SJSA1 (cell line): Measurements from ENCODE around the gene OSBPL9. TPM values are rescaled to one million over a fixed set of nuclear protein-coding genes. Genes with fewer than 3 reads are reported as not detected.
"Not testable (repeated sequence)": the region's sequence is repeated elsewhere in the genome, so short reads cannot be mapped to it uniquely, and the experiment has no call there.

ENCODE experiments used
- DNase-seq, 2 experiments: peaks; one replicate each; pipeline ENCODE4 v3.0.0-alpha.2; 2015 to 2020; ENCODE audit warnings: low spot score in 2 of 2, low read depth in 1 of 2
- H3K27ac ChIP-seq: fragments of 250-450 bp; sonication (Bioruptor Pico); 2 replicates; pipeline ENCODE4 v1.5.1; 2020; ENCODE audit warnings: mild to moderate bottlenecking, moderate library complexity
- H3K27me3 ChIP-seq: fragments of 250-450 bp; sonication (Bioruptor Pico); replicated peaks from 2 replicates; pipeline ENCODE4 v1.5.1; 2020; ENCODE audit warnings: mild to moderate bottlenecking, moderate library complexity
- H3K36me3 ChIP-seq: fragments of 250-450 bp; sonication (Bioruptor Pico); 2 replicates; pipeline ENCODE4 v1.5.1; 2020; ENCODE audit warnings: mild to moderate bottlenecking
- H3K4me1 ChIP-seq: fragments of 250-450 bp; sonication (Bioruptor Pico); replicated peaks from 2 replicates; pipeline ENCODE4 v1.6.1; 2021; ENCODE audit warnings: mild to moderate bottlenecking
- H3K4me3 ChIP-seq: fragments of 250-450 bp; sonication (Bioruptor Pico); 2 replicates; pipeline ENCODE4 v1.5.1; 2020; ENCODE audit warnings: mild to moderate bottlenecking
- H3K9me3 ChIP-seq: fragments of 250-450 bp; sonication (Bioruptor Pico); replicated peaks from 2 replicates; pipeline ENCODE4 v1.5.1; 2020; ENCODE audit warnings: mild to moderate bottlenecking
- total RNA-seq: library from RNA; depleted of rRNA; stranded (reverse); fragments of >200 nt; shearing (Covaris generic); gene quantifications from 2 replicates; pipeline ENCODE4 v1.2.3, GENCODE V29; 2014; rRNA removed

Gene OSBPL9
- total RNA-seq, 1 experiment from 2014 or later = 117 TPM

DNA sequence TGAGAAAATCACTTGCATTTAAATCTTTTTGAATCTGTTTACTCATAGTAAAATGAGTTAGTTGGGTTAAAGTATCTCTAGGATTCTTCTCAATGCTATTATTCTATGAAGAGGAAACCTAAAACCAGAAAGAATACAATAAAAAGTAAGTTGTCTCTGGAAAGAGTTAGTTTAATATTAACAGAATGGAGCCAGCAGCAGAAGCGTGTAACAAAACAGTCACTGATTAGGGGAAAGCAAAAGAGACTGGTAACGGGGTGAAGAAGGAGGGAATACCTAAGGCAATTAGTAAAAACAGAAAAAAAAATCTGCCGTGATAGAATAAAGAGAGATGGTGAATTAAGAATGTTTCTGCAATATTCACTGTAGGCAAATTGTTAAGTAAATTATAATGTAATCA is 201.6 kb downstream of the OSBPL9 start:
- H3K4me3 ChIP-seq = no peak overlapping the region
- no peak overlapping the region for H3K27ac ChIP-seq

GRCh38 chr1:51819021-51819420 is 202.1 kb downstream of the OSBPL9 start:
- DNase-seq, H3K9me3 ChIP-seq, H3K27ac ChIP-seq, H3K4me1 ChIP-seq, H3K27me3 ChIP-seq, H3K4me3 ChIP-seq: not testable (repeated sequence)
- H3K36me3 ChIP-seq = peaks cover 79% of the 10 kb centered on the region

More for the DNA sequence above, 201.6 kb downstream of the OSBPL9 start:
- Histone ChIP-seq H3K9me3 (no peaks in the 10 kb centered on the region), H3K4me1 (no peaks in the 10 kb centered on the region), H3K36me3 (peaks cover 81% of the 10 kb centered on the region), H3K27me3 (no peaks in the 10 kb centered on the region)
- no peak for DNase-seq

- DNase-seq = no peak
- Histone ChIP-seq H3K27me3 (no peaks in the 10 kb centered on the region), H3K4me3 (no peak overlapping the region), H3K9me3 (no peaks in the 10 kb centered on the region), H3K27ac (no peak overlapping the region), H3K36me3 (peaks cover 76% of the 10 kb centered on the region), H3K4me1 (no peaks in the 10 kb centered on the region)
These were observed 202.9 kb downstream of the OSBPL9 start for GRCh38 chr1:51819810-51820209.

- Histone ChIP-seq H3K9me3 (no peaks in the 10 kb centered on the region), H3K27ac (no peak overlapping the region), H3K4me3 (no peak overlapping the region), H3K27me3 (no peaks in the 10 kb centered on the region), H3K36me3 (peaks cover 67% of the 10 kb centered on the region), H3K4me1 (no peaks in the 10 kb centered on the region)
- DNase-seq = no peak
These were observed 212.2 kb downstream of the OSBPL9 start for GRCh38 chr1:51829058-51829457.

GRCh38 chr1:51833700-51834099 is 216.8 kb downstream of the OSBPL9 start:
- H3K36me3 ChIP-seq = peaks cover 59% of the 10 kb centered on the region

GRCh38 chr1:51837243-51837642 is 220.4 kb downstream of the OSBPL9 start:
- no peak for DNase-seq
- Histone ChIP-seq H3K27me3 (no peaks in the 10 kb centered on the region), H3K4me3 (no peak overlapping the region), H3K27ac (no peak overlapping the region), H3K4me1 (no peaks in the 10 kb centered on the region), H3K36me3 (peaks cover 63% of the 10 kb centered on the region), H3K9me3 (no peaks in the 10 kb centered on the region)

More at GRCh38 chr1:51833700-51834099, 216.8 kb downstream of the OSBPL9 start:
- H3K9me3 ChIP-seq = no peaks in the 10 kb centered on the region
- no peak overlapping the region for H3K4me3 ChIP-seq
- no peak for DNase-seq
- H3K27me3 ChIP-seq = no peaks in the 10 kb centered on the region
- H3K4me1 ChIP-seq = no peaks in the 10 kb centered on the region
- no peak overlapping the region for H3K27ac ChIP-seq

Other genes starting within 250 kb of the OSBPL9 start
- 30.4 and 31.7 TPM in 2 replicates for gene EPS15, start 97.8 kb upstream of the OSBPL9 start, total RNA-seq